Measurements from ENCODE around the gene RRP1B.
"Not testable (repeated sequence)": the region's sequence is repeated elsewhere in the genome, so short reads cannot be mapped to it uniquely, and the experiment has no call there.

The RRP1B gene

DNA sequence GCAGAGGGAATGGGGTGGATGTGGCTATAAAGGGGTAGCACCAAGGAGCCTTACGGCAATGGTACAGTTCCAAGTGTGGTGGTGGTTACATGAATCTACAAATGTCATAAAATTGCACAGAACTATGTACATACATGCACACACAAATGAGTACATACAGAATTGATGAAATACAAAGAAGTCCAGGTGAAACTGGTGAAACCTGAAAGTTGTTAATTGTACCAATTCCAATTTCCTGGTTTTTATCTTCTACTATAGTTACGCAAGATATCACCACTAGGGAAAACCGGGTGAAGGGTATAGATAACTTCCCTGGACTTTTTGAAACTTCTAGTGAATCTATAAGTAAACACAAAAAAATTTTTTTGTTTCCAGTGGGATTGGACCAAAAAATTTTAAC, 19.0 kb upstream of the RRP1B start:
- no peak for DNase-seq

DNA sequence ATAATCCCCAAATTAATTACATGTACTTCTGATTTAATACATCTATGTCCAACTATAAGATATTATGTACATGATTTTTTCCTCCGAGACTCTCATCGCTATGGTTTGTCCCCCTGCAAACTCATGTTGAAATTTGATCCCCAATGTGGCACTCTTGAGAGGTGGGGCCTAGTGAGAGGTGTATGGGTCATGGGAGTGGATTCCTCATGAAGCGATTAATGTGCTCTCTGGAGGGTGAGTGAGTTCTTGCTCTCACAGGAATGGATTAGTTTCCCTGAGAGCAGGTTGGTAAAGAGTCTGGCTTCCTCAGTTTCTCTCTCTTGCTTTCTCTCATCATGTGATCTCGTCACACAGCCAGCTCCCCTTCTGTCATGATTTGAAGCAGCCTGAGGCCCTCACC, 16.2 kb upstream of the RRP1B start:
- DNase-seq, result no peak

DNA sequence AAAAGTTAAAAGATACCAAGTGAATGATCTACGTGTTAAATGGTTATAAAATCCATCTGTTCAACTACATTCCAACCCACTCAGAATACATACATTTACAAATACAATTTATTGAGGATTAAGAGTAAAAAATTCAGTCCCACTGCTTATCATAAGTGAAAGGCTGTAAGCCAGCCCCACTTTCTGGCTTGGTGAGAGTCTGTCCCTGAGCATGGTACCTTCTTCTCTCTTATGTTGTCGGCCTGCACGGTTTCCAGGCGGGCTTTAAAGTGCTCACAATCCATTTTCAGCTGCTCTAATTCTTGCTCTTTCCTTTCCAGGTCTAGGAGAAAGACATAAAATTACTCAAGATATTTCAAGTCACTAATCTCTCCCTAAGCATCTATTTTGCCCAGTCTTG, 15.3 kb upstream of the RRP1B start:
- DNase-seq, result no peak

DNA sequence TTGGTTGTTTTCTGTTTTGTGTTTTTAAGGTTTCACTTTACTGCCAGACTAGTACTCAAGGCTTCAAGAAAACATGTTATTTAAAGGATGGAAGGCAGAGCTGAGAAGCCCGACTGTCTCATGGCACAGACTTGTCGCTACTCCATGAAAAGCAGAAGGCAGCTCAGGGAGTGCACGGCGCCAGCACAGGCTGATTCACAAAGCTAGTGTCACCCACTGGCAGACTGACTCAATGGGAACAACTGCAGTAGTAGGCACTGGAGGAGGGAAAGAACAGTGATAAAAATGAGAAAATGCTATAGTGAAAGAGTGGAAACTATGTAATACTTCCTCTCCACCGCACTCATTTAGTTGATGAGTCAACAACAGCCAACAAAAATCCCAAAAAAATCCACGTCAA, 14.8 kb upstream of the RRP1B start:
- DNase-seq, result no peak

- peak in 1 of 5 experiments; percentile 31 for DNase-seq
Observed at GRCh38 chr21:43645136-43645891, 14.0 kb upstream of the RRP1B start.

GRCh38 chr21:43645976-43646375, 13.4 kb upstream of the RRP1B start:
- DNase-seq, result no peak

DNA sequence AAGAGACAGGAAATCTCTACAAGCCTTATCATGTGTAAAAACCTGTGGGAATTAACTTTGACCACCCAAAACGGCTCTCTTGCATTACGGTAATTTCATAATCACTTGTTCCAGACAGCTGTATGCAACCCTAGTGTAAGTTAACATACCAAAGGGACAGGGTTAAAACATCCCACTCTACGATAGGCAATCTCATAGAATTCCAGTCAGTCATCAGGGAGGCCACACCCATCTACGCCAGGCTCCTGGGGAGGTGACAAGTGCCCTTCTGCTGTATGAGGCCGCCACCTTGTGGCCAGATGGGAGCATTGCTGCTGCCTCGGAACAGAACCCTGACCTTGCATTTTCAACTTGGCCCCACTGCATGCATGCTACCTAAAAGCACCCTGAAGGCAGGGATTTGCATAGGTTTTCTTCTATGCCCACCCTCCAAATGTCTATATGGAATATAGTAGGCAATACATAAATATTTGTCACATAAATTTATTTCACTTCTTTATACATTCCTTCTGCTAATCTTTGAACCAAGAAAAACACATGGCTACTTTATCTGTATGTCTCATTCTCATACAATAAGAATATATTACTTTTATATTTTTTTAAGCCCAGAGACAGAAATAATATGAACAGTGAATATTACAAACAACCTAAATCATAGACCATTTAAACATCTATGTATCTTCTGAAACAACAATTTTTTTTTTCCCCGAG, 12.7 kb upstream of the RRP1B start:
- peak; percentile 63 to 81 (median 76) for DNase-seq

GRCh38 chr21:43648171-43648570, 11.2 kb upstream of the RRP1B start:
- no peak for DNase-seq

- not testable (repeated sequence) for DNase-seq
Observed at GRCh38 chr21:43651926-43652325, 7.4 kb upstream of the RRP1B start.

DNA sequence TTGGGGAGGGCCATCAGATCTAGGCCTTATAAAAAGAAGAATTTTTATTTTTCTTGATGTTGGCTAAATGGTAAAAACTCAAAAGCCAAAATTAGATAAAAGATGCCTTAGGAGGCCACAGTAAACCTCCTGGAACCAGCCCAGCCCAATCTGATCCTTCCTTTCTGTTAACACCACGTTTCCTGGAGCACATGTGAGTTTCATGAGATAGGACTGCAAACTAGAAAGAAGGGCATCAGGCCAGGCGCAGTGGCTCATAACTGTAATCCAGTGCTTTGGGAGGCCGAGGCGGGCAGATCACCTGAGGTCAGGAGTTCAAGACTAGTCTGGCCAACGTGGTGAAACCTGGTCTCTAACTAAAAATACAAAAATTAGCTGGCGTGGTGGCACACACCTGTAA, 6.7 kb upstream of the RRP1B start:
- no peak for DNase-seq

DNA sequence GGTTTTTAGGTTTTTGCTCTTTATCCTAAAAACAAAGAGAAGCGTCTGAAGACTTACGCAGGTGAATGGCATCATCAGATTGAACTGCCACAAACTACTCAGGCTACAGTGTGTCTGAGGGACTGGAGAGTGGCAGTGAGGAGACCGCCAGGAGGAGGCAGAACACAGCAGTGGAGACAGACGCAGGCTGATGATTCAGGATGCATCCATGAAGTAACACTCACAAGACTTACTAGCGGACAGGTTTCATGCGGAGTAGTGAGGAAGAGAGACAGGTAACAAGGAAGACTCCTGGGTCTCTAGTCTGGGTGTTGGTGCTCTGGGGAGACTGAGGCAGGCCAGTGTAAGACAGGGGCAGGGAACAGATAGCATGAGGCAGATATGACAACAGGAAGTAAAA, 5.7 kb upstream of the RRP1B start:
- DNase-seq, result no peak

GRCh38 chr21:43654806-43655489, 4.4 kb upstream of the RRP1B start:
- DNase-seq, result no peak

DNA sequence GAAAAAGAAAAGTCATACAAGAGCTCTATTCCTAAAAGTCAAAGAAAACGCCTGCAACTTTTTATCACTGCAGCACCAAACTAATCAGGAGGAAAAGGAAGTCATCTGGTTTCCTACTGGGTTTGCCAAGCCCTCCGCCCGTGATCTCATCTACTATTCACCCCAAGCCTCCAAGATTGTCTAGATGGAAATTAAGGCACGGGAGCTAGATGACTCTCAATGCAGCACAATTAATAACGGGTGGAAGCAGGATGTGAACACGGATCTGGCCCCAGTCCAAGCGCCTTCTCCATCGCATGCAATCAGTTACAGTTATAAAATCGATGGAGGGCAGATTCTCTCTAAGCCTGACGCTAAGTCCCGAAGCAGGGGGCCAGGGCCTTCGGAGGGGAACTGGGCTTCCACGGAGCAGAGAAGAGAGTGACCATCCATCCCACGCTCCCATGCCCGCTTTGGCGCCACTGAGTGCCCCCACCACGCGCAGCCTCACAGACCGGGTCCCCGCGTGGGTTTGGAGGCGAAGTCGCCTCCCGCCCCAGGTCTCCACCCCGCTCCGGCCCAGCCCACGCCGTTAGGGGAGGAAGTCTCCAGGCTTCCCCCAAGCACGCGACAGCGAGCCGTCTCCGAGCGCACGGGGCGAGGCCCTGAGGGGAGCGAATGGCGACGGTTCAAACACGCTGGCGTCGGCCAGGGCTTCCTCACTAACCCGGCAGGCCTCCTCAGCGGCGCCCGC, 1.8 kb upstream of the RRP1B start:
- DNase-seq, result no peak

DNA sequence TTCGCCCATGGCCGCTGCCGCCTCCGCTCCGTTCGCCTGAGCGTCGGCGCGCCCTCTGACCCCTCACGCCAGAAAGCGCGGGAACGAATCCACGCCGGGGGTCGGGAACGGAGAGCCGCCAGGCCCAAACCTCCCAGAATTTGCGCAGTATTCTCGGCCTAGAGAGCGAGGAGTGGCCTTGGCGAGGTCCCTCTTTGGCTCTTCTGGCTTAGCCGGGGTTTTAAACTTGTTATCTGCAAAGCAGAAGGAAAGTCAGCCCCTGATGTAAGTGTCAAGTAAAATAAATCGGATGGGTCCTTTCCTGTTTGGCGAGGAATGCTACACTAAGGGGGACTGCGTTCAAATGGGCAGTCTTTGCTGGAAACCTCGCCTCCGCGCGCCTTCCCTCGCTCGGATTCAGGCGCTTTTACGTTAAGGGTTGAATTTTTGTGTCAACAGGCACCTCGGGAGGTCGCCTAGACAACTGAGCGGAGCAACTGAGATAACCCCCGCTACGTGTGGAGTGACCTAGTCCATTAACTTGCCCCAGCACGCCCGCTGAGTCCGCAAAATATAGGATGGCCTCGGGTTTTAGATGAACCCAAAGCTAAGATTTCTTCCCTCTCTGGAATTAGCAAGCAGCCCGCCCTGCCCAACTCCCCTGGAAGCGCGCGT, 1.1 kb upstream of the RRP1B start:
- DNase-seq, result no peak

DNA sequence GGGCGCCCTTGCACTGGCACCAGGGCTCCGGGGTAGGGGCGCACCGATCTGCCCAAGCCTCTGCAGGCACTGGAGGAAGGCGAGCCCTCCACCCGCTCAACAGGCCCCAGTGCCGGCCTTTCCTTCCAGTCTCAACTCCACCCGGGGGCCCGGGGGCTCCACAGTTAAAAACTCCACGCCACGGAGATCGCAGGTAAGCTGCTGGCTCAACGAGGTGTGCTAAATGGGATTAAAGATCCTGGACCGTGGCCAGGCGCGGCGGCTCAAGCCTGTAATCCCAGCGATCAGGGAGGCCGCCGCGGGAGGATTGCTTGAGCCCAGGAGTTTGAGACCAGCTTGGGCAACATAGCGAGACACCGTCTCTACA, 608 bp upstream of the RRP1B start:
- DNase-seq, result no peak

GRCh38 chr21:43662286-43662685, 2.9 kb downstream of the RRP1B start:
- no peak for DNase-seq

DNA sequence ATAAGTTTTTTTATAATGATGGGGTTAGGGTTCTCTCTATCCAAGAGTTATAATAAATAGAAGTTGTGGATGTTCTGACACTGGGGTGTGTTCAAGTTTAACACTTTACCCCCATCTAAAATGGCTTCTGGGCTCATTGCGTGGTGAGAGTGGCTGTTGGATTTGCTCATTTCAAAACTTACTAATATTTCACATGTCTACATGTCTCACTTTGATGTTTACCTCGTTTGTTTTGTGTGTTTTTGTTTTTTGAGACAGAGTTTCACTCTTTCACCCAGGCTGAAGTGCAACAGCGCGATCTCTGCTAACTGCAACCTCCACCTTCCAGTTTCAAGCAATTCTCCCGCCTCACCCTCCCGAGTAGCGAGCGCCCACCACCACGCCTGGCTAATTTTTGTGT, 3.7 kb downstream of the RRP1B start:
- peak in 1 of 5 experiments; percentile 74 for DNase-seq

DNA sequence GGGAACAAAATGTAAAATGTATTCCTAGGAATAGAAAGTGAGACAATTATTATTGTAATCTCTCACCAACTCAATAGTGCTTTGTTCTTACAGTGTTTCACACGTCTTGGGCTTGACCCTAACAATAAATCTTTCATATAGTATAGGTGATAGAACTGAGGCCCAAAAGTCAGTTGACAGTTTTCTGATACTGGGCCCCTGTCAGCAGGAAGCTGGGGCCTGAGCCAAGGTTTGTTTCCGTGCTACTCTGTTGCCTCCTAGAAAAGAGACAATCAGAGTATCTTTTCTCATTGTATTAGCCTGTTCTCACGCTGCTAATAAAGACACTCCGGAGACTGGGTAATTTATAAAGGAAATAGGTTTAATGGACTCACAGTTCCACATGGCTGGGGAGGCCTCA, 5.0 kb downstream of the RRP1B start:
- peak in 1 of 5 experiments; percentile 25 for DNase-seq

GRCh38 chr21:43665879-43666278, 6.5 kb downstream of the RRP1B start:
- DNase-seq, result no peak

DNA sequence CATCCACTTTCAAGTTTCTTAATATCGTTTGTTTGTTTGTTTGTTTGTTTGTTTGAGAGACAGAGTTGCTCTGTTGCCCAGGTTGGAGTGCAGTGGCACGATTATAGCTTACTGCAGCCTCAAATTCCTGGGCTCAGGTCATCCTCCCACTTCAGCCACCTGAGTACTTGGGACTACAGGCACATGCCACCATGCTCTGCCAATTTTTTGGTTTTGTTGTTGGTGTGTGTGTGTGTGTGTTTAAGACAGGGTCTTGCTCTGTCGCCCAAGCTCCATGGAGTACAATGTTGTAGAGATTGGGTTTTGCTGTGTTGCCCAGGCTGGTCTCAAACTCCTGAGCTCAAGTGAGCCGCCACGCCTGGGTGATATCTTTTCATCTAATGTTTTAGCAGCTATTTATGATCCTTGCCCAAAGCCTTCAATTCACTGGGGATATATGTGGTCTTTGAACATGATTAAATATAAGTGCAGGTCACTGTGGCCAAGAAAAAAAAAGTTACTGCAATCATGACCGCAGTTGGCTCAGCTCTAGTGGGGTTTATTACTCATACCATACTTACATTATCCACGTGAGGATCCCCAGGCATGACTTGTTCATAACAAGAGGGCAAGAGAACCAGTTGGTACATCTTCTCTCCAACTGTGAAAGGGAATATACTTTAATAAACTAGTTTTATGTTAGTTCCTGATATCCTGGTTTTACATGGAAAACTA, 8.0 kb downstream of the RRP1B start:
- peak in 1 of 5 experiments; percentile 75 for DNase-seq

DNA sequence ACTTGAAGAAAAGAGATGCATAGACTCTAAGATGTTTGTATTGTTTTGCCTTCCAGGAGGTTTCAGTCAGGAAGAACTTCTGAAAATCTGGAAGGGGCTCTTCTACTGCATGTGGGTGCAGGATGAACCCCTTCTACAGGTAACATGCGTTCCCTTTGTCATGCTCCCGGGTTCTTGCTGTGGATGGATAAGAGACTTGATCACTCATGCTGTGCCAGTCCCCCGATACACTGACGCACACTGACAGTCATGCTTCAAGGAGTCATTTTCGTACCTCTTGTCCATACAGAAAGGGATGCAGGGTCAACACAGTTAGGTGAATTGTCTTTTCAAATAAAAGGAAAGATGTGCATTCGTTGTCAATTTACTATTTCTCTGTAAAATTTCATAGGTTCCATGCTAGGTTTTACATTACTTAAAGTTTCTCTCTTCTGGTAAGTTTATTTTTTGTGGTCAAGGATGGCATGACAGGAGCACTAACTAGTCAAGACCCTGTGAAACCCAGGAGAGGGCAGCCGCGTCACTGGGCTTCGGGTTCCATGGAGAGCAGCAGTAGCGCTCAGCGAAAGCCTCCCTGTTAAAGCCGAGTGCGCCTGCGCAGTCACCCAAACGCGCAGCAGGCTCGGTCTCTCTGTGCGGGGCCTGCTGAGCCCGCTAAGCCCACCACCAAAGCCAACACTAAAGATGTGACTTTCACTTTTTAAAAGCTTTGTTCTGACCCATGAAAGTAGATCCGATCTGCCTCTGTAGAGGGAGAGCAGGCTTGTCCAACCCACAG, 10.7 kb downstream of the RRP1B start:
- no peak for DNase-seq
